Nephron progenitor cell (in vitro differentiated cells): ENCODE measurements around the gene ZNF793.

Experiments used
- DNase-seq: peaks from one replicate; pipeline ENCODE4 v3.0.0; 2021
- H3K27ac Mint-ChIP-seq: 2 replicates; pipeline ENCODE4 v1.8.0; 2021; ENCODE audit warnings: mild to moderate bottlenecking, moderate library complexity, mixed read lengths
- H3K27me3 Mint-ChIP-seq: 2 replicates; pipeline ENCODE4 v1.8.0; 2021; ENCODE audit warnings: mild to moderate bottlenecking, low read depth, mixed read lengths; ENCODE audit not compliant: poor library complexity
- H3K36me3 Mint-ChIP-seq: 2 replicates; pipeline ENCODE4 v1.8.0; 2021; ENCODE audit warnings: low read depth, mixed read lengths
- H3K4me1 Mint-ChIP-seq: 2 replicates; pipeline ENCODE4 v1.8.0; 2021; ENCODE audit warnings: mixed read lengths
- H3K4me3 Mint-ChIP-seq: 2 replicates; pipeline ENCODE4 v1.8.0; 2021; ENCODE audit warnings: mild to moderate bottlenecking, moderate library complexity, mixed read lengths
- H3K9me3 Mint-ChIP-seq: 2 replicates; pipeline ENCODE4 v1.8.0; 2021; ENCODE audit warnings: mild to moderate bottlenecking, moderate library complexity, mixed read lengths
- CTCF ChIP-seq: fragments of 200-600 bp; sonication (generic); IDR thresholded peaks from 2 replicates; pipeline ENCODE4 v1.5.0; 2021; ENCODE audit warnings: antibody characterized with exemption

ZNF793 gene

GRCh38 chr19:37583340-37583739 lies 76.6 kb downstream of the ZNF793 start:
- Mint-ChIP-seq H3K4me3 (no peak overlapping the region), H3K27me3 (peaks cover 3% of the 10 kb centered on the region), H3K36me3 (no peaks in the 10 kb centered on the region), H3K4me1 (no peaks in the 10 kb centered on the region), H3K27ac (no peak overlapping the region), H3K9me3 (peaks cover 36% of the 10 kb centered on the region)
- no peak for TF ChIP-seq CTCF
- DNase-seq, result no peak
